Caco-2 (cell line): ENCODE measurements around the gene KLHL34. TPM values are rescaled to one million over a fixed set of nuclear protein-coding genes. Genes with fewer than 3 reads are reported as not detected.

Experiments used
- BruUV-seq: library from RNA; stranded (reverse); fragments of 400-500 nt; replicated peaks from 2 replicates; lab custom pipeline; 2021; lab: Mats Ljungman, UMichigan
- CTCF ChIA-PET: fragments of 300-600 bp; sonication (Branson Sonifier 250); formaldehyde crosslinking; loops from one replicate; lab custom pipeline; 2022; ENCODE audit warnings: antibody characterized with exemption; lab: Charles Lee
- POLR2A ChIA-PET: fragments of 300-600 bp; sonication (Branson Sonifier 250); formaldehyde crosslinking; loops from one replicate; lab custom pipeline; 2022; ENCODE audit warnings: antibody characterized with exemption; lab: Charles Lee
- DNase-seq, 2 experiments: peaks; one replicate each; pipeline versions ENCODE4 v3.0.0 to v3.0.0-alpha.2; 2020 to 2022
- H3K27me3 ChIP-seq: replicated peaks from 2 replicates; pipeline ENCODE4 v1.6.0; 2011; ENCODE audit warnings: low read length; ENCODE audit not compliant: control insufficient read depth, insufficient read depth
- H3K36me3 ChIP-seq: 2 replicates; pipeline ENCODE4 v1.5.1; 2011; ENCODE audit warnings: low read length; ENCODE audit not compliant: control insufficient read depth, insufficient read depth
- H3K4me1 ChIP-seq: fragments of 250-450 bp; sonication (Bioruptor Pico); 2 replicates; pipeline ENCODE4 v1.5.1; 2020; ENCODE audit warnings: mild to moderate bottlenecking
- H3K4me3 ChIP-seq: 2 replicates; pipeline ENCODE4 v1.5.1; 2011; ENCODE audit warnings: low read depth, mild to moderate bottlenecking, control low read depth, low read length
- H3K9me3 ChIP-seq: fragments of 250-450 bp; sonication (Bioruptor Pico); 2 replicates; pipeline ENCODE4 v1.5.1; 2020; ENCODE audit warnings: mild to moderate bottlenecking, moderate library complexity
- H3K27ac Mint-ChIP-seq: one replicate; pipeline ENCODE4 v1.8.0; 2022; ENCODE audit warnings: mixed read lengths; ENCODE audit not compliant: unreplicated experiment
- H3K27me3 Mint-ChIP-seq: one replicate; pipeline ENCODE4 v1.8.0; 2022; ENCODE audit warnings: mixed read lengths; ENCODE audit not compliant: insufficient read depth, unreplicated experiment
- H3K36me3 Mint-ChIP-seq: one replicate; pipeline ENCODE4 v1.8.0; 2022; ENCODE audit warnings: mild to moderate bottlenecking, mixed read lengths; ENCODE audit not compliant: insufficient read depth, unreplicated experiment
- H3K4me1 Mint-ChIP-seq: one replicate; pipeline ENCODE4 v1.8.0; 2022; ENCODE audit warnings: low read depth, mixed read lengths; ENCODE audit not compliant: unreplicated experiment
- H3K4me3 Mint-ChIP-seq: one replicate; pipeline ENCODE4 v1.8.0; 2022; ENCODE audit warnings: mild to moderate bottlenecking, moderate library complexity, mixed read lengths; ENCODE audit not compliant: unreplicated experiment
- H3K9me3 Mint-ChIP-seq: one replicate; pipeline ENCODE4 v1.8.0; 2022; ENCODE audit warnings: mixed read lengths; ENCODE audit not compliant: unreplicated experiment
- CTCF ChIP-seq, 2 experiments: fragments of 200-600 bp in 1 of 2; IDR thresholded peaks; 1 replicate in 1 of 2; 2 replicates in 1 of 2; pipeline versions ENCODE4 v1.5.1 to v1.8.0; 2011 to 2022; ENCODE audit warnings: antibody characterized with exemption in 1 of 2, control low read depth in 1 of 2, inconsistent platforms in 1 of 2, low read depth in 1 of 2, low read length in 1 of 2, mild to moderate bottlenecking in 1 of 2, moderate library complexity in 1 of 2; ENCODE audit not compliant: insufficient read depth in 1 of 2, severe bottlenecking in 1 of 2, unreplicated experiment in 1 of 2
- intact Hi-C: fragments of 100-400 bp; cut with micrococcal nuclease; formaldehyde crosslinking; loops from one replicate; pipeline ENCODE4 v1.10.0; 2022; ENCODE audit not compliant: unreplicated experiment
- total RNA-seq: library from RNA; stranded (reverse); gene quantifications from 2 replicates; pipeline ENCODE4 v1.2.3, GENCODE V29; 2022

Gene KLHL34
- total RNA-seq, 1 experiment from 2014 or later: not detected

GRCh38 chrX:21698272-21698671 lies 40.1 kb upstream of the KLHL34 start:
- Histone ChIP-seq H3K4me1 (no peaks in the 10 kb centered on the region), H3K36me3 (no peaks in the 10 kb centered on the region), H3K4me3 (no peak overlapping the region), H3K9me3 (no peaks in the 10 kb centered on the region), H3K27me3 (no peaks in the 10 kb centered on the region)
- ChIA-PET CTCF (no interaction called here), POLR2A (no interaction called here)
- no peak for TF ChIP-seq CTCF (IDR thresholded peaks at IDR 0.05; ENCODE audit: insufficient read depth in 1 of 2, low read depth in 1 of 2, low read length in 1 of 2, severe bottlenecking in 1 of 2, unreplicated experiment in 1 of 2)
- no peaks in the 10 kb centered on the region for H3K9me3 Mint-ChIP-seq
- no TSS peak for BruUV-seq
- H3K4me1 Mint-ChIP-seq: no peaks in the 10 kb centered on the region
- DNase-seq: no peak
- intact Hi-C loops: no loop called here
- H3K4me3 Mint-ChIP-seq: no peak overlapping the region
- no peaks in the 10 kb centered on the region for H3K36me3 Mint-ChIP-seq
- no peak overlapping the region for H3K27ac Mint-ChIP-seq
- no peaks in the 10 kb centered on the region for H3K27me3 Mint-ChIP-seq

GRCh38 chrX:21691512-21692018 lies 33.4 kb upstream of the KLHL34 start:
- Mint-ChIP-seq H3K4me3 (no peak overlapping the region), H3K4me1 (no peaks in the 10 kb centered on the region), H3K27me3 (no peaks in the 10 kb centered on the region), H3K36me3 (no peaks in the 10 kb centered on the region), H3K9me3 (no peaks in the 10 kb centered on the region), H3K27ac (no peak overlapping the region)
- ChIA-PET CTCF (no interaction called here), POLR2A (no interaction called here)
- no TSS peak for BruUV-seq
- TF ChIP-seq CTCF (IDR thresholded peaks at IDR 0.05; ENCODE audit: insufficient read depth in 1 of 2, low read depth in 1 of 2, low read length in 1 of 2, severe bottlenecking in 1 of 2, unreplicated experiment in 1 of 2): no peak
- no peaks in the 10 kb centered on the region for H3K36me3 ChIP-seq
- H3K4me1 ChIP-seq: 0 out of 2 replicates have a peak, but pooled peaks cover 4% of the 10 kb centered on the region
- H3K4me3 ChIP-seq: no peak overlapping the region
- intact Hi-C loops: no loop called here
- no peak for DNase-seq
- H3K9me3 ChIP-seq: no peaks in the 10 kb centered on the region
- no peaks in the 10 kb centered on the region for H3K27me3 ChIP-seq

- POLR2A ChIA-PET: no interaction called here
- H3K4me1 ChIP-seq: 0 out of 2 replicates have a peak, but pooled peaks cover 4% of the 10 kb centered on the region
- H3K27me3 Mint-ChIP-seq: no peaks in the 10 kb centered on the region
Observed at GRCh38 chrX:21683941-21684340, 25.8 kb upstream of the KLHL34 start.

More at GRCh38 chrX:21683941-21684340, 25.8 kb upstream of the KLHL34 start:
- BruUV-seq: no TSS peak
- TF ChIP-seq CTCF (IDR thresholded peaks at IDR 0.05; ENCODE audit: insufficient read depth in 1 of 2, low read depth in 1 of 2, low read length in 1 of 2, severe bottlenecking in 1 of 2, unreplicated experiment in 1 of 2): no peak
- intact Hi-C loops: no loop called here
- H3K27ac Mint-ChIP-seq: no peak overlapping the region
- no peaks in the 10 kb centered on the region for H3K36me3 Mint-ChIP-seq
- H3K9me3 Mint-ChIP-seq: peaks cover 10% of the 10 kb centered on the region
- Histone ChIP-seq H3K27me3 (no peaks in the 10 kb centered on the region), H3K4me3 (no peak overlapping the region), H3K9me3 (no peaks in the 10 kb centered on the region), H3K36me3 (no peaks in the 10 kb centered on the region)
- no peaks in the 10 kb centered on the region for H3K4me1 Mint-ChIP-seq
- no peak overlapping the region for H3K4me3 Mint-ChIP-seq
- no peak for DNase-seq
- CTCF ChIA-PET: no interaction called here
